K562 (cell line): ENCODE results near the gene TSC22D2. TPM values are rescaled to one million over a fixed set of nuclear protein-coding genes. Genes with fewer than 3 reads are reported as not detected.

Experiments
- ARID1B ChIP-seq: fragments of 450-650 bp; IDR thresholded peaks from 2 replicates; pipeline ENCODE4 v1.6.1; 2016; ENCODE audit warnings: antibody characterized with exemption, mild to moderate bottlenecking, inconsistent platforms
- C11orf30 ChIP-seq: fragments of 450-650 bp; IDR thresholded peaks from 2 replicates; pipeline ENCODE4 v1.6.1; 2016; ENCODE audit warnings: low read depth, mild to moderate bottlenecking
- EP400 ChIP-seq: fragments of 450-650 bp; IDR thresholded peaks from 2 replicates; pipeline ENCODE4 v1.6.1; 2017; ENCODE audit warnings: antibody characterized with exemption, mild to moderate bottlenecking, moderate library complexity
- FOXM1 ChIP-seq, 2 experiments: fragments of 450-650 bp in 1 of 2; sonication (generic) in 1 of 2; formaldehyde crosslinking in 1 of 2; IDR thresholded peaks; 2 replicates each; pipeline versions ENCODE4 v1.6.1 to v1.9.0; 2017 to 2022; ENCODE audit warnings: low read depth in 2 of 2, mild to moderate bottlenecking in 2 of 2, missing genetic modification reagents in 1 of 2, moderate library complexity in 1 of 2
- HMG20A ChIP-seq: fragments of 450-650 bp; formaldehyde crosslinking; conservative IDR thresholded peaks from 2 replicates; pipeline ENCODE4 v1.4.0; 2020; ENCODE audit warnings: mild to moderate bottlenecking, mixed read lengths
- MYC ChIP-seq, 2 experiments: fragments of 250-450 bp in 1 of 2; sonication (Bioruptor Pico) in 1 of 2; IDR thresholded peaks; 2 replicates each; pipeline versions ENCODE4 v1.5.1 to v1.6.1; 2012 to 2021; ENCODE audit warnings: low read depth in 2 of 2, borderline replicate concordance in 1 of 2, improper control_type of control experiment in 1 of 2, low read length in 1 of 2, mild to moderate bottlenecking in 1 of 2, moderate library complexity in 1 of 2
- MYNN ChIP-seq, 2 experiments: sonication (generic); formaldehyde crosslinking in 1 of 2; IDR thresholded peaks; 2 replicates each; pipeline versions ENCODE4 v1.5.0 to v1.6.1; 2016 to 2020; ENCODE audit warnings: antibody characterized with exemption in 1 of 2, missing genetic modification reagents in 1 of 2
- PML ChIP-seq: IDR thresholded peaks from 2 replicates; pipeline ENCODE4 v1.6.1; 2012; ENCODE audit warnings: low read length, inconsistent platforms
- POU5F1 ChIP-seq: fragments of 150-350 bp; IDR thresholded peaks from 2 replicates; pipeline ENCODE4 v1.6.1; 2014; ENCODE audit warnings: borderline replicate concordance, low read length, low read depth, mild to moderate bottlenecking; ENCODE audit not compliant: partially characterized antibody
- SAFB ChIP-seq: fragments of 200-400 bp; formaldehyde crosslinking; IDR thresholded peaks from 2 replicates; pipeline ENCODE4 v1.6.1; 2017; ENCODE audit warnings: low read depth, low read length, borderline replicate concordance
- ZNF274 ChIP-seq: IDR thresholded peaks from 2 replicates; pipeline ENCODE4 v1.6.1; 2011; ENCODE audit warnings: low read depth, mild to moderate bottlenecking, low read length, moderate library complexity, borderline replicate concordance
- ZNF592 ChIP-seq: fragments of 450-650 bp; IDR thresholded peaks from 2 replicates; pipeline ENCODE4 v1.6.1; 2017; ENCODE audit warnings: antibody characterized with exemption, mild to moderate bottlenecking
- polyA plus RNA-seq, 8 experiments: library from polyadenylated mRNA; depleted of rRNA in 4 of 8; stranded (reverse) in 5 of 8; unstranded in 3 of 8; fragments of >200 nt; fragmentation: Nextera tagmentation in 2 of 8; fragmentation: Illumina TruSeq in 1 of 8; extraction: Ambion mirVana in 2 of 8; extraction: Trizol in 1 of 8; gene quantifications; 2 replicates each; pipeline versions ENCODE4 v1.2.1 to v1.2.3, GENCODE V29; 2011 to 2014; ENCODE audit warnings: inconsistent platforms in 1 of 8, missing spikeins in 1 of 8
- total RNA-seq, 7 experiments: library from RNA; depleted of rRNA in 6 of 7; stranded (reverse); fragments of >200 nt in 6 of 7; fragmentation: Illumina TruSeq in 2 of 7; extraction: Trizol in 2 of 7; gene quantifications; 2 replicates each; pipeline versions ENCODE4 v1.2.1 to v1.2.3, GENCODE V29; 2011 to 2021; ENCODE audit warnings: low replicate concordance in 1 of 7
- TF ChIP-seq, protein P1 (sequence below), 3 experiments: fragments of 200-800 bp in 1 of 3; fragments of 250-450 bp in 1 of 3; fragments of 450-650 bp in 1 of 3; sonication (Bioruptor Pico) in 1 of 3; sonication (Bioruptor generic) in 1 of 3; formaldehyde crosslinking in 1 of 3; IDR thresholded peaks; 2 replicates each; pipeline versions ENCODE4 v1.6.1 to v1.8.0; 2016 to 2022; ENCODE audit warnings: mild to moderate bottlenecking in 2 of 3, missing genetic modification characterization in 2 of 3, missing compliant biosample characterization in 1 of 3, moderate library complexity in 1 of 3
- TF ChIP-seq, protein P2 (sequence below): fragments of 450-650 bp; conservative IDR thresholded peaks from 2 replicates; pipeline ENCODE4 v1.6.1; 2016; ENCODE audit warnings: missing genetic modification characterization, low read depth, mild to moderate bottlenecking, missing compliant biosample characterization, moderate library complexity
- TF ChIP-seq, protein P3 (sequence below): fragments of 250-450 bp; sonication (Bioruptor Pico); IDR thresholded peaks from 2 replicates; pipeline ENCODE4 v1.5.0; 2020; ENCODE audit warnings: mild to moderate bottlenecking

Gene TSC22D2
- total and polyA plus RNA-seq, 9 of the 15 experiments (the other 6 are each of a cell fraction or from before 2014, with no cell fraction given), result 5.5 to 44.0 (median 19.3) TPM

DNA sequence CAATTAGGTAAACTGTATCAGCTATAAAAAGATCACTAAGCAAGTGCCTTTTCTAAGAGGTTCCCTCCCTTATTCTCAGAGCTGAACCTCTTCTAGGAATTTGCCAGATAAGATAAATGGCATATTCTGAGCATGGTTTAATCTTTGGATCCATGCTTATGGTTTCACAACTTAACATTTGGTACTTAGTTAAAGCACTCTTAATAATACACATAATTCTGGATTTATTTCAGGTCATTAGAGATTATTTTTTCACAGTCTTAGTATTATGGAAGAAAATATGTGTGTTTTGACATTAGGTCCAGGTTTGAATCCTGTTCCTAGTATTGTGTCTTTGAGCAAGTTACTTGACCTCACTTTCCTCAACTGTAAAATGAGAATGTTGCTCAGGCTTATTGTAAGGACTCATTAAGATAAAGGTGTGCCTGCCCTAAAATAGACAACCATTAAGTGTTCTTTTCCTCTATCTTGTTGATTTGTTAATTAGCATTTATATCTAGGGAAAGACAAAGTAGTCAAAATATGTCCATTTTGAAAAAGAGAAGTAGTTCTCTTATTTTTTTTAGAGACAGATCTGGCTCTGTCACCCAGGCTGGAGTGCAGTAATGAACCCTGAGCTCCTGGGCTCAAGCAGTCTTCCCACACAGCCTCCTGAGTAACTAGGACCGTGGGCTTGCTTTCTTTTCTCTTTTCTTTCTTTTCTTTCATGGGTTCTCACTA, 43.4 kb downstream of the TSC22D2 start (continued):
- TF ChIP-seq, protein P1, sequence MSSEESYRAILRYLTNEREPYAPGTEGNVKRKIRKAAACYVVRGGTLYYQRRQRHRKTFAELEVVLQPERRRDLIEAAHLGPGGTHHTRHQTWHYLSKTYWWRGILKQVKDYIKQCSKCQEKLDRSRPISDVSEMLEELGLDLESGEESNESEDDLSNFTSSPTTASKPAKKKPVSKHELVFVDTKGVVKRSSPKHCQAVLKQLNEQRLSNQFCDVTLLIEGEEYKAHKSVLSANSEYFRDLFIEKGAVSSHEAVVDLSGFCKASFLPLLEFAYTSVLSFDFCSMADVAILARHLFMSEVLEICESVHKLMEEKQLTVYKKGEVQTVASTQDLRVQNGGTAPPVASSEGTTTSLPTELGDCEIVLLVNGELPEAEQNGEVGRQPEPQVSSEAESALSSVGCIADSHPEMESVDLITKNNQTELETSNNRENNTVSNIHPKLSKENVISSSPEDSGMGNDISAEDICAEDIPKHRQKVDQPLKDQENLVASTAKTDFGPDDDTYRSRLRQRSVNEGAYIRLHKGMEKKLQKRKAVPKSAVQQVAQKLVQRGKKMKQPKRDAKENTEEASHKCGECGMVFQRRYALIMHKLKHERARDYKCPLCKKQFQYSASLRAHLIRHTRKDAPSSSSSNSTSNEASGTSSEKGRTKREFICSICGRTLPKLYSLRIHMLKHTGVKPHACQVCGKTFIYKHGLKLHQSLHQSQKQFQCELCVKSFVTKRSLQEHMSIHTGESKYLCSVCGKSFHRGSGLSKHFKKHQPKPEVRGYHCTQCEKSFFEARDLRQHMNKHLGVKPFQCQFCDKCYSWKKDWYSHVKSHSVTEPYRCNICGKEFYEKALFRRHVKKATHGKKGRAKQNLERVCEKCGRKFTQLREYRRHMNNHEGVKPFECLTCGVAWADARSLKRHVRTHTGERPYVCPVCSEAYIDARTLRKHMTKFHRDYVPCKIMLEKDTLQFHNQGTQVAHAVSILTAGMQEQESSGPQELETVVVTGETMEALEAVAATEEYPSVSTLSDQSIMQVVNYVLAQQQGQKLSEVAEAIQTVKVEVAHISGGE (CRISPR knock-in tag; IDR thresholded peaks at IDR 0.05), result peak in 1 of 3 experiments; percentile 23; a peak in 1 of 6 replicates
- peak; percentile 95 for TF ChIP-seq ARID1B
- peak; percentile 42; the same call in 1 of the 2 replicates for TF ChIP-seq MYC (IDR thresholded peaks at IDR 0.05; ENCODE audit: low read depth, low read length)
- no peak for TF ChIP-seq MYC (CRISPR knock-in tag; IDR thresholded peaks at IDR 0.05; ENCODE audit: borderline replicate concordance, low read depth)
- TF ChIP-seq POU5F1, result no peak
- TF ChIP-seq FOXM1 (IDR thresholded peaks at IDR 0.05; ENCODE audit: low read depth), result 0 out of 2 replicates have a peak, but pooled peaks have one; percentile 22
- TF ChIP-seq FOXM1 (CRISPR knock-in tag; IDR thresholded peaks at IDR 0.05; ENCODE audit: low read depth), result no peak
- TF ChIP-seq, protein P2, sequence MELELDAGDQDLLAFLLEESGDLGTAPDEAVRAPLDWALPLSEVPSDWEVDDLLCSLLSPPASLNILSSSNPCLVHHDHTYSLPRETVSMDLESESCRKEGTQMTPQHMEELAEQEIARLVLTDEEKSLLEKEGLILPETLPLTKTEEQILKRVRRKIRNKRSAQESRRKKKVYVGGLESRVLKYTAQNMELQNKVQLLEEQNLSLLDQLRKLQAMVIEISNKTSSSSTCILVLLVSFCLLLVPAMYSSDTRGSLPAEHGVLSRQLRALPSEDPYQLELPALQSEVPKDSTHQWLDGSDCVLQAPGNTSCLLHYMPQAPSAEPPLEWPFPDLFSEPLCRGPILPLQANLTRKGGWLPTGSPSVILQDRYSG (tag), result no peak
- no peak for TF ChIP-seq SAFB
- peak; percentile 48 for TF ChIP-seq C11orf30
- TF ChIP-seq, protein P3, sequence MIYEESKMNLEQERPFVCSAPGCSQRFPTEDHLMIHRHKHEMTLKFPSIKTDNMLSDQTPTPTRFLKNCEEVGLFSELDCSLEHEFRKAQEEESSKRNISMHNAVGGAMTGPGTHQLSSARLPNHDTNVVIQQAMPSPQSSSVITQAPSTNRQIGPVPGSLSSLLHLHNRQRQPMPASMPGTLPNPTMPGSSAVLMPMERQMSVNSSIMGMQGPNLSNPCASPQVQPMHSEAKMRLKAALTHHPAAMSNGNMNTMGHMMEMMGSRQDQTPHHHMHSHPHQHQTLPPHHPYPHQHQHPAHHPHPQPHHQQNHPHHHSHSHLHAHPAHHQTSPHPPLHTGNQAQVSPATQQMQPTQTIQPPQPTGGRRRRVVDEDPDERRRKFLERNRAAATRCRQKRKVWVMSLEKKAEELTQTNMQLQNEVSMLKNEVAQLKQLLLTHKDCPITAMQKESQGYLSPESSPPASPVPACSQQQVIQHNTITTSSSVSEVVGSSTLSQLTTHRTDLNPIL, result no peak
- TF ChIP-seq ZNF274, result no peak
- TF ChIP-seq EP400, result peak; percentile 62
- TF ChIP-seq ZNF592, result peak; percentile 86
- TF ChIP-seq HMG20A (CRISPR knock-in tag), result no peak
- no peak for TF ChIP-seq MYNN (IDR thresholded peaks at IDR 0.05)
- TF ChIP-seq MYNN (CRISPR knock-in tag; IDR thresholded peaks at IDR 0.05), result no peak
- peak; percentile 83; the same call in 1 of the 2 replicates for TF ChIP-seq PML
